Measurements from ENCODE around the gene GET4.

Gene GET4

DNA sequence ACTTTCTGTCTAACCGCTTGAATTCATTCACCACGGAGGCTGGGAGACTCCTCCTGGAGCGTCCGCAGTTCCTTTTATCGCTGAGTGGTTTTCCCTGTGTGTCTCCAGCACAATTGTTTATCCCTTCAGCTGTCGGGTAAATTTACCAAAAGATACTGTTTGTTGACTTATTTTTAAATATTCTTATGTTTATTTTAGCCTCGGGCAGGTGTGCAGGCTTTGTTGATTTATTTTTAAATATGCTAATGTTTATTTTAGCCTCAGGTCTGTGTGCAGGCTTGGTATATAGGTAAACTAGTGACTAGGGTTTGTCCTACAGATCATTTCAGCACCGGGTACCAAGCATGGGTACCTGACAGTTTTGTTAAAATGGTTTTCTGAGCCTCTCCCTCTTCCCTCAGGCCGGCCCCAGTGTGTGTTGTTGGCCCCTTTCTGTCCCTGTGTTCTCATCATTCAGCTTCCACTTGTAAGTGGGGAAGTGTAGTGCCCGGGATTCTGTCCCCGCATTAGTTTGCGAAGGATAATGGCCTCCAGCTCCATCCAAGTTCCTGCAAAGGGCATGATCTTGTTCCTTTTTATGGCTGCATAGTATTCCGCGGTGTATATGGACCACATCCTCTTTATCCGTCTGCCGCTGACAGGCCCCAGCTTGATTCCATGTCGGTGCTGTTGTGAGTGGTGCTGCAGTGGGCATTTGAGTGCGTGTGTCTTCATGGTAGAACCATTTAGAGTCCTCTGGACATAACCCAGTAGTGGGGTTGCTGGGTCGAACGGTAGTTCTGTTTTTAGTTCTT, 5.3 kb downstream of the GET4 start:
- Histone ChIP-seq H3K27ac (ENCODE audit: low read depth, low read length) (no peak overlapping the region), H3K4me1 (ENCODE audit: control insufficient read depth, insufficient read depth, low read length) (no peaks in the 10 kb centered on the region)

GRCh38 chr7:882336-883035, 6.1 kb downstream of the GET4 start:
- Histone ChIP-seq H3K4me1 (ENCODE audit: control insufficient read depth, insufficient read depth, low read length) (no peaks in the 10 kb centered on the region), H3K4me3 (ENCODE audit: low read depth, low read length) (no peak overlapping the region), H3K9me3 (ENCODE audit: control insufficient read depth, insufficient read depth, low read length) (no peaks in the 10 kb centered on the region), H3K36me3 (ENCODE audit: control insufficient read depth, insufficient read depth, low read length) (peaks cover 27% of the 10 kb centered on the region), H3K9ac (ENCODE audit: low read depth, low read length) (no peak overlapping the region), H3K27me3 (ENCODE audit: control insufficient read depth, insufficient read depth, low read length) (no peaks in the 10 kb centered on the region), H3K27ac (ENCODE audit: low read depth, low read length) (no peak overlapping the region)

More for the DNA sequence above, 5.3 kb downstream of the GET4 start:
- Histone ChIP-seq H3K27me3 (ENCODE audit: control insufficient read depth, insufficient read depth, low read length) (no peaks in the 10 kb centered on the region), H3K4me3 (ENCODE audit: low read depth, low read length) (no peak overlapping the region), H3K36me3 (ENCODE audit: control insufficient read depth, insufficient read depth, low read length) (peaks cover 18% of the 10 kb centered on the region), H3K9ac (ENCODE audit: low read depth, low read length) (no peak overlapping the region), H3K9me3 (ENCODE audit: control insufficient read depth, insufficient read depth, low read length) (no peaks in the 10 kb centered on the region)

GRCh38 chr7:883055-884021, 7.0 kb downstream of the GET4 start:
- H3K27ac ChIP-seq (ENCODE audit: low read depth, low read length), result no peak overlapping the region

DNA sequence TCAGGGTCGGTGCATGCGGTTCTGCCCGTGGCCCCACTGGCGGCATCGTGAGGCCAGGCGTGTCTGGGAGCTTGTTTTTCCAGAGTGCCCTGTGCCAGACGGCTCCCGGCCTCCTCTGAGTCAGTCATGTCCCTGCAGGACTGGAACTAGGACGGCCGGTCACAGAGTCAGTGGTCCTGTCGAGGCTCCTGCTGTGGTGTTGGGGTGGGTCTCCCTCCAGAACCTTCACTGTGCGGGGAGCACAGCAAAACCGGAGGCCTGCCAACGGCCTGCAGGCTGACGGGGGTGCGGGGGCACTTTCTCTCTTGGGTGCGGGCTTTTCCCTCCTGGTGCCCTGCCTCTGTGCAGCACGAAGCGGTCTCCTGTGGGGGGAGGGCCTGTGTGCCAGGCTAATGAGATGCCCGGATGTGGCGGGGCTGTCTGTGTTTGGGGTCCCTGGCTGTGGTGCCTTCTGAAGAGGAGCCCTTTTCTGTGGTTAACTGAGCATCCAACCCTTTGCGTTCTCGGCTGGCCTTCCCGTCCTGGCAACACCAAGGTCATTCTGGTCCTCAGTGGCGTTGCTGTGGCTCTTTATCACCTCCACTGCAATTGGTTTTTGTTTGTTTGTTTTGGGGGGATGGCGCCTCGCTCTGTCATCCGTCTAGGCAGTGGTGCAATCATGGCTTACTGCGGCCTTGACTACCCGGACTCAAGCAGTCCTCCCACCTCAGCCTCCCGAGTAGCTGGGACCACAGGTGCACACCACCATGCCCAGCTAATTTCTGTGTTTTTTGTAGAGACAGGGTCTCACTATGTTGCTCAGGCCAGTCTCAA, 8.0 kb downstream of the GET4 start:
- H3K27ac ChIP-seq (ENCODE audit: low read depth, low read length), result no peak overlapping the region
- H3K4me3 ChIP-seq (ENCODE audit: low read depth, low read length), result no peak overlapping the region
- H3K27me3 ChIP-seq (ENCODE audit: control insufficient read depth, insufficient read depth, low read length), result no peaks in the 10 kb centered on the region
- peaks cover 36% of the 10 kb centered on the region for H3K36me3 ChIP-seq (ENCODE audit: control insufficient read depth, insufficient read depth, low read length)
- H3K9me3 ChIP-seq (ENCODE audit: control insufficient read depth, insufficient read depth, low read length), result no peaks in the 10 kb centered on the region
- no peak overlapping the region for H3K9ac ChIP-seq (ENCODE audit: low read depth, low read length)
- peaks cover 7% of the 10 kb centered on the region; the same call in 1 of the 2 replicates for H3K4me1 ChIP-seq (ENCODE audit: control insufficient read depth, insufficient read depth, low read length)

More at GRCh38 chr7:883055-884021, 7.0 kb downstream of the GET4 start:
- no peaks in the 10 kb centered on the region for H3K27me3 ChIP-seq (ENCODE audit: control insufficient read depth, insufficient read depth, low read length)
- no peaks in the 10 kb centered on the region for H3K4me1 ChIP-seq (ENCODE audit: control insufficient read depth, insufficient read depth, low read length)
- no peak overlapping the region for H3K9ac ChIP-seq (ENCODE audit: low read depth, low read length)
- peaks cover 32% of the 10 kb centered on the region for H3K36me3 ChIP-seq (ENCODE audit: control insufficient read depth, insufficient read depth, low read length)
- no peaks in the 10 kb centered on the region for H3K9me3 ChIP-seq (ENCODE audit: control insufficient read depth, insufficient read depth, low read length)
- H3K4me3 ChIP-seq (ENCODE audit: low read depth, low read length), result no peak overlapping the region

- Histone ChIP-seq H3K36me3 (ENCODE audit: control insufficient read depth, insufficient read depth, low read length) (peaks cover 37% of the 10 kb centered on the region), H3K27ac (ENCODE audit: low read depth, low read length) (no peak overlapping the region), H3K4me1 (ENCODE audit: control insufficient read depth, insufficient read depth, low read length) (peaks cover 7% of the 10 kb centered on the region; the same call in 1 of the 2 replicates), H3K9ac (ENCODE audit: low read depth, low read length) (no peak overlapping the region), H3K9me3 (ENCODE audit: control insufficient read depth, insufficient read depth, low read length) (no peaks in the 10 kb centered on the region), H3K27me3 (ENCODE audit: control insufficient read depth, insufficient read depth, low read length) (no peaks in the 10 kb centered on the region), H3K4me3 (ENCODE audit: low read depth, low read length) (no peak overlapping the region)
Measured at GRCh38 chr7:885261-885892, 9.0 kb downstream of the GET4 start.

GRCh38 chr7:885893-886625, 9.7 kb downstream of the GET4 start:
- no peak overlapping the region for H3K4me3 ChIP-seq (ENCODE audit: low read depth, low read length)
- H3K36me3 ChIP-seq (ENCODE audit: control insufficient read depth, insufficient read depth, low read length), result peaks cover 44% of the 10 kb centered on the region
- peaks cover 7% of the 10 kb centered on the region; the same call in 1 of the 2 replicates for H3K4me1 ChIP-seq (ENCODE audit: control insufficient read depth, insufficient read depth, low read length)
- no peak overlapping the region for H3K27ac ChIP-seq (ENCODE audit: low read depth, low read length)
- H3K9ac ChIP-seq (ENCODE audit: low read depth, low read length), result no peak overlapping the region
- no peaks in the 10 kb centered on the region for H3K27me3 ChIP-seq (ENCODE audit: control insufficient read depth, insufficient read depth, low read length)
- no peaks in the 10 kb centered on the region for H3K9me3 ChIP-seq (ENCODE audit: control insufficient read depth, insufficient read depth, low read length)

- H3K9ac ChIP-seq (ENCODE audit: low read depth, low read length), result no peak overlapping the region
- no peaks in the 10 kb centered on the region for H3K9me3 ChIP-seq (ENCODE audit: control insufficient read depth, insufficient read depth, low read length)
- peaks cover 7% of the 10 kb centered on the region; the same call in 1 of the 2 replicates for H3K4me1 ChIP-seq (ENCODE audit: control insufficient read depth, insufficient read depth, low read length)
- H3K27ac ChIP-seq (ENCODE audit: low read depth, low read length), result no peak overlapping the region
- H3K27me3 ChIP-seq (ENCODE audit: control insufficient read depth, insufficient read depth, low read length), result no peaks in the 10 kb centered on the region
- H3K36me3 ChIP-seq (ENCODE audit: control insufficient read depth, insufficient read depth, low read length), result peaks cover 52% of the 10 kb centered on the region
- no peak overlapping the region for H3K4me3 ChIP-seq (ENCODE audit: low read depth, low read length)
Measured at GRCh38 chr7:886626-887487, 10.5 kb downstream of the GET4 start.

DNA sequence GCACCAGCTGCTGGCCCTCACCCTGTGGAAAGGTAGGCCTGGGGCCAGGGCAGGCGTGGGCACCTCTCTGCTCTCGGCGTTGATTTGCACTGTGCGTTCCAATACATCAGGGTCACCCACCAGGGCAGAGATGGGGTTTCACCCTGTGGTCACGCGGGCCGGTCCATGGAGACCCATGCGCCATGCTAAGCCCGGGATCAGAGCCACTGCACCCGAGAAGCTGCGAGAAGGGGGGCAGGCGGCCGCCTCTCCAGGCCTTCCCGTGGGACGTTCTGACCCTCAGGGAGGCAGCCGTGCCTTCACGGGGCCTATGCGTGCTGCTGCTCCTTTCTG, 11.1 kb downstream of the GET4 start:
- Histone ChIP-seq H3K27ac (ENCODE audit: low read depth, low read length) (no peak overlapping the region), H3K27me3 (ENCODE audit: control insufficient read depth, insufficient read depth, low read length) (no peaks in the 10 kb centered on the region), H3K9ac (ENCODE audit: low read depth, low read length) (no peak overlapping the region), H3K9me3 (ENCODE audit: control insufficient read depth, insufficient read depth, low read length) (no peaks in the 10 kb centered on the region), H3K4me1 (ENCODE audit: control insufficient read depth, insufficient read depth, low read length) (peaks cover 7% of the 10 kb centered on the region; the same call in 1 of the 2 replicates), H3K36me3 (ENCODE audit: control insufficient read depth, insufficient read depth, low read length) (peaks cover 58% of the 10 kb centered on the region), H3K4me3 (ENCODE audit: low read depth, low read length) (no peak overlapping the region)

All from HUES48 (cell line).